ENCODE results near the gene SYT1.

SYT1 gene

GRCh38 chr12:78891646-78892353, 27.2 kb downstream of the SYT1 start:
- DNase-seq (ENCODE audit: low read depth in 1 of 2, low spot score in 1 of 2), result no peak

GRCh38 chr12:78898416-78898815, 33.8 kb downstream of the SYT1 start:
- DNase-seq (ENCODE audit: low read depth in 1 of 2, low spot score in 1 of 2), result no peak

- DNase-seq (ENCODE audit: low read depth in 1 of 2, low spot score in 1 of 2), result no peak
Observed at GRCh38 chr12:78914859-78915331, 50.3 kb downstream of the SYT1 start.

DNA sequence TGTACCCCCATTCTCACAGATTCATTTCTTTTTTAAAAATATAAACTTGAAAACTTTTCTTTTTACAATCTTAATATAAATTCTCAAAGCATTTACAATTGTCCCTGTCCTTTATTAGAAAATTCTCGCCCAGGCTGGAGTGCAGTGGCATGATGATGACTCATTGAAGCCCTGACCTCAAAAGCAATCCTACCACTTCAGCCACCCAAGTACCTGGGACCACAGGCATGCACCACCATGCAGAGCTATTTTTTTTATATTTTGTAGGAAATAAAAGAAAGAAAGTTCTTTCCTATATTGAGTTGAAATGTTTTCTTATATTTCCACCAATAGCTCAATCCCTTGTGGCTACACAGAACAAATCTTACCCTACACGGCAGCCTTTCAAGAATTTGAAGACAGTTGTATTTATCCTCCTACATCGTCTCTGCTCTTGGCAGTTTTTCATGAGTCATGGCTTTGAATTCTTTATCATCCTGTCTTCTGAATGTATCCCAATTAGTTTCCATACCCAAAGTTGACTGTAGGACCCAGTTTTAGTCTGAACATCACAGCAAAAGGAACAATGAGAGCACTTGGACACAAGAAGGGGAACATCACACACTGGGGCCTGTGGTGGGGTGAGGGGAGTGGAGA, 52.4 kb downstream of the SYT1 start:
- no peak for DNase-seq (ENCODE audit: low read depth in 1 of 2, low spot score in 1 of 2)

- no peak for DNase-seq (ENCODE audit: low read depth in 1 of 2, low spot score in 1 of 2)
Observed at GRCh38 chr12:78917513-78917912, 52.9 kb downstream of the SYT1 start.

DNA sequence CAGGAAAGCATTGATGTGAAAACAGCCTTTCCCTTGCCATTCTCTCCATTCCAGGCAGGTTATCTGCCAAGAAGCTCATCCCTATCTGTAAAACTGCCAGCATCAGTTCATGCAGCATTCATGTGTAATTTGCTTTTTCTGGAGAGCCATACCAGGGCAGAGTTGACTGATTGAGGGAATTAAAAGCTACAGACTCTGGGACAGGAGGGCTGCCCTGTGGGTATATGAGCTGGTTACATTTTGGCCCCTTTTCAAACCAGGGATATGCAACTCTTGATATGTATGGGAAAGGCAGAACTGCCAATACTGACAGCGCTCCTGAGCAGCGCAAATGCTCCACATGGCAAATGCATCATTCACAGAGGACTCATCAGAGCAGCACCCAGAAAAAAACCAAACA, 53.7 kb downstream of the SYT1 start:
- no peak for DNase-seq (ENCODE audit: low read depth in 1 of 2, low spot score in 1 of 2)

GRCh38 chr12:78928200-78929074, 63.9 kb downstream of the SYT1 start:
- no peak for DNase-seq (ENCODE audit: low read depth in 1 of 2, low spot score in 1 of 2)

- no peak for DNase-seq (ENCODE audit: low read depth in 1 of 2, low spot score in 1 of 2)
Observed at GRCh38 chr12:78929075-78929418, 64.5 kb downstream of the SYT1 start.

- no peak for DNase-seq (ENCODE audit: low read depth in 1 of 2, low spot score in 1 of 2)
Observed at GRCh38 chr12:78931466-78931990, 67.0 kb downstream of the SYT1 start.

DNA sequence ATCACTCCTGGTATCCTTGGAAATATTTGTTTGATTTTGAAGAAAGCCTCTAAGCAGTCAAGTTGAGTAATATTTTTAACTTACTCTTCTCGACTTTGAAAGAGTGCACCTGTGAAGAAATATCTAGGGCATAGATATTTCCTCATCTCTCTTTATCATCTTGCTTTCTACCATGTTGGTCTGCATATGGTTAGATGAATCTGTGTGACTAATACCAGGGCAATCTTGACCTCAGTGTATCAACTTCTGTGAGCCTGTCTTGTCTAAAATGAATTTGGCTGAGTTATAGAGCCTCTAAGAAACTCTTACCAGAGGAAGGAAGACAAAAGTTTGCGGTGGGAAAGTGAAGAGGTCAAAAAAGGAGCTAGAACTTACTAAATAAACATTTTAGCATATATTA, 68.4 kb downstream of the SYT1 start:
- no peak for DNase-seq (ENCODE audit: low read depth in 1 of 2, low spot score in 1 of 2)

DNA sequence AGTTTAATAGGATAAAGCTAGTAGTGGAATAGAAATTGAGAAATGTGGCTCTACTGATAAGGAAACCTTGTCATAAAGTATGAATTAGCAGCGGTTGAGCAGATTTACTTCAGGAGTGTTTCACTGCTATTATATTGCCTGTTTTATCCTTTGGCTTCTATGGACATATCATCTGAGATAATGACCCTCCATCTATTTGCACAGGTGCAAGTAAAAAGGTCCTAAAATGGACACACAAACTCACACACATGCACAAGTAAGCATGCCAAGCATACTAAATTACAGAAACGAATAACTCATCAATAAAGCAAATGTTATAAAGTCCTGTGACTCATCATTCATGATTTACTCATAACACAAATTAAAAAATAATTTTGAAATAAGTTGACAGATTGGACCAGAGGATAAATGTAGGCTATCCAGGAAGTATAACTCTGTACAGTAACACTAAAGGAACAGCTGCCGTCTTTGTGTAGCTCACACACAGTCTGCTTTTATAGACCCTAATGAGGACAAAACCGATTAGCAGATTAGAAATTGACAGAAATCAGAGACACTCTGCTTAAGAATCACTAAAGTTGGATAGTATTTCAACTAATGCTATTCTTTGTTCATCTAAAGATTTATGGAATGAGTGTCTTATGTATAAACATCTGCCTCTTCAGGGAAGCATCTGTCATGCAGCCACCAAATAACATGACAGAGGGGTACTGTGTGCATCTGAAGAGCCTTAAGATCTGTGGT, 73.9 kb downstream of the SYT1 start:
- DNase-seq (ENCODE audit: low read depth in 1 of 2, low spot score in 1 of 2), result no peak

- no peak for DNase-seq (ENCODE audit: low read depth in 1 of 2, low spot score in 1 of 2)
Observed at GRCh38 chr12:78949532-78949931, 85.0 kb downstream of the SYT1 start.

- no peak for DNase-seq (ENCODE audit: low read depth in 1 of 2, low spot score in 1 of 2)
Observed at GRCh38 chr12:78951803-78952551, 87.4 kb downstream of the SYT1 start.

- no peak for DNase-seq (ENCODE audit: low read depth in 1 of 2, low spot score in 1 of 2)
Observed at GRCh38 chr12:78952552-78952929, 88.0 kb downstream of the SYT1 start.

DNA sequence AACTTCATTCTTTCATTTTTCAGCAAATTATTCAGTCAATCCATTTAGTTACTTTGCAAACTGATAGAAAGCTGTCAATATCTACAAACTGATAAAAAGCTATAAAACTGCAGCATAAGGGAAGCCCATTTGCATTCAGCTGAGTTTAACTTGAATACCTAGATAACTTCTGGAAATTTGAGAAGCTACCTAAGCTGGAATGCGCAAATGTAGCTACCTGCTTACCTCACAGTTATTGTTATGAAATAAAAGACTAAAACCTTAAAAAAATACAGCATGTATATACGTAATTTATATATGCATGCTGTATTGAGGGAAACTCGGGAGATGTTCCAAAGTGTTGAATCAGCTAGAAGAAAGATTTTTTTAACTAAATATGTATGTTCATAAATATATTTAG, 94.4 kb downstream of the SYT1 start:
- DNase-seq (ENCODE audit: low read depth in 1 of 2, low spot score in 1 of 2), result no peak

DNA sequence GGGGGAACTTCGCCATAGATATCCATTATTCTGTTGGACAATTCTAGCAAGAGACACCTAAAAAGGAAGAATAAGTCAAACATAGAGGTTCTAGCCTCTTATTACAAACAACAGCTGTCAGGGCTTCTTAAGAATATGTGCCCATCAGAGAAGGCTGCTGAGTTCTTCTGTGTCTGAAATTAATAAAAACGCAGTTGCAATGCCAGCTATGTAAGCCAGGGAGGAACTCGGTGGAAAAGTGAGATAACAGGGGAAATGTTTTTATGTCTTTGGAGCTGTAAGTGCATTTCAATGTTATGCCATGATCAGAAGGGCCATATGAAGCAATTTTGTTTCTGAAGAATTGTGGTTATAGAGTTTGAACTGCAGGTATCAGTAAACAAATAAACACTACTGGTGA, 95.0 kb downstream of the SYT1 start:
- DNase-seq (ENCODE audit: low read depth in 1 of 2, low spot score in 1 of 2), result no peak

- DNase-seq (ENCODE audit: low read depth in 1 of 2, low spot score in 1 of 2), result no peak
Observed at GRCh38 chr12:78961171-78961570, 96.6 kb downstream of the SYT1 start.

DNA sequence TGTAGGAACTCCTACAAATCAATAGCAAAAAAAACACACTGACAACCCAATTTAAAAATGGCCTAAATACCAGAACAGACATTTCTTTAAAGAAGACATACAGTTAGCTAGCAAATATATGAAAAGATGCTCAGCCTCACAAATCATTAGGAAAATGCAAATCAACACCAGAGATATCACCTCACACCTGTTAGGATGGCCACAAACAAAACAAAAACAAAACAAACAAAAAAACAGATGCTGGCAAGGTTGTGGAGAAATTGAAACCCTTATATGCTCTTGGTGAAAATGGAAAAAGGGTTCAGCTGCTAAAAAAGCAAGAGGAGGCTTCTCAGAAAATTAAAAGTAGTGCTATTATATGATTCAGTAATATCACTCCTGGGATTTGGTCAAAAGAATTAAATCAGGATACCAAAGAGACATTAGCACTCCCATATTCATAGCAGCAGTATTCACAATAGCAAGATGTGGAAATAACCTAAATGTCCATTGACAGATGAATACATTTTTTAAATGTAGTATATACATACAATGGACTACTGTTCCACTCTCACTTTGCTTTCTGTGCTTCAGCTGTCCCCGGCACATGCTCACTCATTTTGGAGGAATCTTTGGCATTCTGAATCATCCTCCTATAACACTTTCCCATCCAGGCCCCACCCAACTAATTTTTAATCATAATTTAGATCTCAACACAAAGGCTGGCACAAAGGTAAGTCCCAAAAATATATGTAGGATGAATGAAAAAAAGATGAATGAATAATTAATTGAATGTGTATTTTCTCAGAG, 99.1 kb downstream of the SYT1 start:
- DNase-seq (ENCODE audit: low read depth in 1 of 2, low spot score in 1 of 2), result no peak

DNA sequence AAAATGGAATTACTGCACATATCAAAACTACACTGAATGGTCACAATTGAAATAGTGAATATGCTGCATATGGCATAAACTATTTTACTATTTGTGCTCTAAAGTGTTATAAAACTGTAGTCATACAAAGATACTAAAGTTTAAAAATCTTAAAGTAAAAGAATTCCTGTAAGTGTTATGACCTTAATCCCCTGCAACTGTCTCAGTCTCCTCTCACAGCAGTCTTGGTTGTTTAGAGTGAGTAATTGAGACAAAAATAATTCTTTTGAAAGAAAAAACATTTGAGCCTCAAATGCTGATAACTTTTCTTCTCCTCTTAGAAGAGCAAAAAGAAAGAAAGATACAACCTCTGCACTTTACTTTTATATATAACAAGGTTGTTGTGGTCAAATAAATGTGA, 99.9 kb downstream of the SYT1 start:
- no peak for DNase-seq (ENCODE audit: low read depth in 1 of 2, low spot score in 1 of 2)

GRCh38 chr12:78966062-78966461, 101.5 kb downstream of the SYT1 start:
- DNase-seq (ENCODE audit: low read depth in 1 of 2, low spot score in 1 of 2), result no peak
